IPS DF 6.9 (cell line): ENCODE measurements around the gene ADARB2.

ENCODE experiments used
- DNase-seq: peaks from one replicate; pipeline ENCODE4 v3.0.0-alpha.2; 2013; ENCODE audit warnings: low read depth, low spot score
- H3K27ac ChIP-seq: one replicate; pipeline ENCODE4 v1.5.1; 2013; ENCODE audit warnings: low read length, control low read depth
- H3K27me3 ChIP-seq: 2 replicates; pipeline ENCODE4 v1.6.1; 2013; ENCODE audit warnings: mild to moderate bottlenecking, low read length; ENCODE audit not compliant: control insufficient read depth, insufficient read depth
- H3K36me3 ChIP-seq: 2 replicates; pipeline ENCODE4 v1.6.1; 2013; ENCODE audit warnings: low read length; ENCODE audit not compliant: control insufficient read depth, insufficient read depth
- H3K4me1 ChIP-seq: 2 replicates; pipeline ENCODE4 v1.6.1; 2013; ENCODE audit warnings: low read length; ENCODE audit not compliant: control insufficient read depth, insufficient read depth
- H3K4me3 ChIP-seq: 2 replicates; pipeline ENCODE4 v1.5.1; 2013; ENCODE audit warnings: mild to moderate bottlenecking, low read length
- H3K9me3 ChIP-seq: 2 replicates; pipeline ENCODE4 v1.6.1; 2013; ENCODE audit warnings: low read length, inconsistent platforms; ENCODE audit not compliant: control insufficient read depth, insufficient read depth
- WGBS: extraction: QIAGEN DNeasy Blood & Tissue Kit; methylation state at CpG from one replicate; pipeline ENCODE4 v1.1.7; 2013; ENCODE audit warnings: mixed read lengths, missing lambda C conversion rate; ENCODE audit not compliant: insufficient read length, insufficient coverage; 5-methylcytosine and 5-hydroxymethylcytosine counted together

The ADARB2 gene

GRCh38 chr10:1561731-1562337, 175.5 kb downstream of the ADARB2 start:
- Histone ChIP-seq H3K36me3 (no peaks in the 10 kb centered on the region), H3K4me1 (no peaks in the 10 kb centered on the region), H3K27ac (no peak overlapping the region), H3K9me3 (no peaks in the 10 kb centered on the region), H3K4me3 (no peak overlapping the region), H3K27me3 (no peaks in the 10 kb centered on the region)
- DNase-seq, result no peak
- WGBS, result no CpG with 5 or more reads among the region's 19 CpGs

- no CpG with 5 or more reads among the region's 16 CpGs for WGBS
- Histone ChIP-seq H3K36me3 (no peaks in the 10 kb centered on the region), H3K4me3 (no peak overlapping the region), H3K9me3 (no peaks in the 10 kb centered on the region), H3K27ac (no peak overlapping the region), H3K4me1 (no peaks in the 10 kb centered on the region), H3K27me3 (no peaks in the 10 kb centered on the region)
- no peak for DNase-seq
Measured at GRCh38 chr10:1560535-1561192, 176.7 kb downstream of the ADARB2 start.

- Histone ChIP-seq H3K27ac (no peak overlapping the region), H3K4me1 (no peaks in the 10 kb centered on the region), H3K9me3 (no peaks in the 10 kb centered on the region), H3K4me3 (no peak overlapping the region), H3K27me3 (no peaks in the 10 kb centered on the region), H3K36me3 (no peaks in the 10 kb centered on the region)
- no peak for DNase-seq
- WGBS, result no CpG with 5 or more reads among the region's 11 CpGs
Measured at GRCh38 chr10:1559761-1560160, 177.6 kb downstream of the ADARB2 start.

- DNase-seq, result no peak
- no CpG with 5 or more reads among the region's 14 CpGs for WGBS
- Histone ChIP-seq H3K9me3 (no peaks in the 10 kb centered on the region), H3K27ac (no peak overlapping the region), H3K27me3 (no peaks in the 10 kb centered on the region), H3K36me3 (no peaks in the 10 kb centered on the region), H3K4me1 (no peaks in the 10 kb centered on the region), H3K4me3 (no peak overlapping the region)
Measured at GRCh38 chr10:1559311-1559710, 178.0 kb downstream of the ADARB2 start.

- Histone ChIP-seq H3K4me1 (no peaks in the 10 kb centered on the region), H3K9me3 (no peaks in the 10 kb centered on the region), H3K4me3 (no peak overlapping the region), H3K27me3 (no peaks in the 10 kb centered on the region), H3K27ac (no peak overlapping the region), H3K36me3 (no peaks in the 10 kb centered on the region)
- no peak for DNase-seq
- no CpG with 5 or more reads among the region's 4 CpGs for WGBS
Measured at GRCh38 chr10:1558906-1559305, 178.4 kb downstream of the ADARB2 start.

- Histone ChIP-seq H3K36me3 (no peaks in the 10 kb centered on the region), H3K27me3 (no peaks in the 10 kb centered on the region; the same call in 1 of the 2 replicates), H3K9me3 (no peaks in the 10 kb centered on the region), H3K4me3 (no peak overlapping the region), H3K4me1 (0 out of 2 replicates have a peak, but pooled peaks cover 1% of the 10 kb centered on the region), H3K27ac (no peak overlapping the region)
- WGBS, result no CpG with 5 or more reads among the region's 13 CpGs
- no peak for DNase-seq
Measured at GRCh38 chr10:1557081-1557480, 180.2 kb downstream of the ADARB2 start.

- no peak for DNase-seq
- H3K27ac ChIP-seq, result no peak overlapping the region
- WGBS, result no CpG with 5 or more reads among the region's 8 CpGs
Measured at GRCh38 chr10:1556496-1556895, 180.8 kb downstream of the ADARB2 start.

GRCh38 chr10:1553951-1554350, 183.4 kb downstream of the ADARB2 start:
- Histone ChIP-seq H3K4me1 (peaks cover 1% of the 10 kb centered on the region; the same call in 1 of the 2 replicates), H3K9me3 (no peaks in the 10 kb centered on the region), H3K4me3 (no peak overlapping the region), H3K27ac (no peak overlapping the region), H3K36me3 (no peaks in the 10 kb centered on the region), H3K27me3 (no peaks in the 10 kb centered on the region; the same call in 1 of the 2 replicates)
- WGBS, result no CpG with 5 or more reads among the region's 7 CpGs
- no peak for DNase-seq

More at GRCh38 chr10:1556496-1556895, 180.8 kb downstream of the ADARB2 start:
- Histone ChIP-seq H3K36me3 (no peaks in the 10 kb centered on the region), H3K4me1 (peaks cover 1% of the 10 kb centered on the region; the same call in 1 of the 2 replicates), H3K27me3 (no peaks in the 10 kb centered on the region; the same call in 1 of the 2 replicates), H3K4me3 (no peak overlapping the region), H3K9me3 (no peaks in the 10 kb centered on the region)

GRCh38 chr10:1552881-1553670, 184.2 kb downstream of the ADARB2 start:
- no peak for DNase-seq
- H3K9me3 ChIP-seq, result no peaks in the 10 kb centered on the region
- no peaks in the 10 kb centered on the region for H3K36me3 ChIP-seq
- H3K4me1 ChIP-seq, result peaks cover 1% of the 10 kb centered on the region; the same call in 1 of the 2 replicates
- H3K27ac ChIP-seq, result no peak overlapping the region
- no peaks in the 10 kb centered on the region; the same call in 1 of the 2 replicates for H3K27me3 ChIP-seq
- H3K4me3 ChIP-seq, result no peak overlapping the region
- no CpG with 5 or more reads among the region's 30 CpGs for WGBS

- Histone ChIP-seq H3K36me3 (no peaks in the 10 kb centered on the region), H3K4me3 (no peak overlapping the region), H3K9me3 (no peaks in the 10 kb centered on the region), H3K4me1 (peaks cover 1% of the 10 kb centered on the region; the same call in 1 of the 2 replicates), H3K27me3 (no peaks in the 10 kb centered on the region; the same call in 1 of the 2 replicates), H3K27ac (no peak overlapping the region)
- no CpG with 5 or more reads among the region's 9 CpGs for WGBS
- no peak for DNase-seq
Measured at GRCh38 chr10:1552406-1552805, 184.9 kb downstream of the ADARB2 start.
